Activated naive CD4-positive, alpha-beta T cell treated with anti-CD3 and anti-CD28 coated beads for 36 hours (primary cell): ENCODE measurements around the gene ACSM5. TPM values are rescaled to one million over a fixed set of nuclear protein-coding genes. Genes with fewer than 3 reads are reported as not detected.

Experiments used
- CTCF ChIA-PET: fragments of 350-600 bp; sonication (Branson Sonifier 250); formaldehyde crosslinking; loops from one replicate; lab custom pipeline; 2021; ENCODE audit warnings: antibody characterized with exemption; lab: Charles Lee
- DNase-seq: peaks from one replicate; pipeline ENCODE4 v3.0.0-alpha.2; 2020
- H3K27ac Mint-ChIP-seq: one replicate; pipeline ENCODE4 v1.8.0; 2021; ENCODE audit warnings: mild to moderate bottlenecking, mixed read lengths
- H3K27me3 Mint-ChIP-seq: one replicate; pipeline ENCODE4 v1.8.0; 2021; ENCODE audit warnings: low read depth, mixed read lengths
- H3K36me3 Mint-ChIP-seq: one replicate; pipeline ENCODE4 v1.8.0; 2021; ENCODE audit warnings: low read depth, mixed read lengths
- H3K4me1 Mint-ChIP-seq: one replicate; pipeline ENCODE4 v1.8.0; 2021; ENCODE audit warnings: low read depth, mixed read lengths
- H3K4me3 Mint-ChIP-seq: one replicate; pipeline ENCODE4 v1.8.0; 2021; ENCODE audit warnings: mild to moderate bottlenecking, moderate library complexity, mixed read lengths
- H3K9me3 Mint-ChIP-seq: one replicate; pipeline ENCODE4 v1.8.0; 2021; ENCODE audit warnings: mixed read lengths
- intact Hi-C: fragments of 100-400 bp; cut with micrococcal nuclease; formaldehyde crosslinking; loops from one replicate; pipeline ENCODE4 v1.15.1; 2023
- total RNA-seq, 2 experiments: library from RNA; stranded (reverse); gene quantifications; one replicate each; pipeline ENCODE4 v1.2.3, GENCODE V29; 2021

ACSM5 gene
- total RNA-seq, 2 experiments from 2014 or later, result not detected

DNA sequence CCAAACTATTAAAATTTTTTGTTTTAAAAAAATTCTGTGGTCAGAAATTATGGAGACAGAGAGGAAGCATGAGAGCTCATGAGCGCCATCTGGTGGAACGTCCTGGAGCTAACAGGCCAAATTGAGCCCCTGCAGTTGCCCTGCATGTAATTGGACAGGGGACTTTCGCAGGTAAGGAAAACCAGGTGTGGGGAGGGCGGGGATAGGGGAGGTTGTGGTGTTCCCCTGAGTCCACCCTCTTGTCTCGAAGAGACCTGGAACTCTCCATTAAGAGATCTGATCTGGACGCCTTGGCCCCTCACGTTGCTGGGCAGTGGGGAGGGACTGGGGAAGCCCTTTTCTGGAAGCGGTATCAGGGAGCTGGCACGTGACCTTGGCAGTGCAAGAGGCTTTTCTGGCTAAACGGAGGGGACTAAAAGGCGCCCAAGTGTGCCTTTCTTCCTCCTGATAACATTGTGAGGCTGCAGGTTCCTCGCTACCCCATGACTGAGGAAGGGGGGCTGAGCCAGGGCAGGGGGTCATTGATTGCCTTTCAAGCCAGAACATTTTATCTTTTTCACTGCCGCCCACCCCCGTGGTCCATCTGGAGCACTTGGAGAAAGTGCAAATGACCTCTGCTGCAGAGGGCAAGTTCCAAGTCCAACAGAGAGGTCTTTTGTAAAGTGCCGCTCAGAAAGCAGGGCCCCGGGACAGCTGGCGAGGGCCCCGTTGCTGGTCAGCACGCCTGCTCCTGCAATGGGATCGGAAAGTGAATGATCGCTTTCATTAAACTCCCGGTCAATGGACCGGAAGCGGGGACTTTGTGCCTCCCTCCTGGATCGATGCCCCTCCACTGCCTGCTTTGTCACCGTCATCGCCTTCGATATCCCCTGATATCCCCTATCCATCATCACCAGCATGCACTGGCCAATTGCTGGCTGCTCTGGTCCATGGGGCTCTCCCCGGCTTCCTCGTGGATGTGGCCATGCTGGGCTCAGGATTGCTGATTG lies 23.2 kb upstream of the ACSM5 start:
- Mint-ChIP-seq H3K9me3 (no peaks in the 10 kb centered on the region), H3K4me3 (no peak overlapping the region), H3K27me3 (peaks cover 9% of the 10 kb centered on the region), H3K36me3 (no peaks in the 10 kb centered on the region), H3K4me1 (no peaks in the 10 kb centered on the region), H3K27ac (no peak overlapping the region)
- intact Hi-C loops, result loop anchor here (1.0 to 10.0 kb wide), 3 partner anchors 487 to 831 kb away; partner anchors contain the start of gene VPS35L
- CTCF ChIA-PET, result interaction anchor here (0.6 to 4.0 kb wide), 15 partner anchors 8 to 884 kb away, joined by 3 to 52 read pairs (median 6); no protein-coding TSS in a partner anchor
- DNase-seq, result peak; percentile 75

DNA sequence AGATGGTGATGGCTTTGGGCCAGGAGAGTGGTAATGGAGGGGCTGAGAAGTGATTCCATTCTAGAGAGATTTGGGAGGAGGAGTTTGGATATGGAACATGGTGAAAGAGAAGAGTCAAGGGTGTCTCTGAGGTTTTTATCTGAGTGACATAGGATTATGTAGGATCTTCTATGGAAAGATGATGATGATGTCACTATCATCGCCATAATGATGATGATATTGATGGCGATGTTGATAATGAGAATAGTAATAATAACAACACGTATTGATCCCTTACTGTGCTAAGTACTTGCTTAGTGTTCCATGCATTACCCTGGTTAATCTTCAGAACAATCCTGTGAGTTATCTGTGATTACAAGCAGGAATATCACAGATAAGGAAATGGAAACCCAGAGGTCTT lies 21.4 kb upstream of the ACSM5 start:
- DNase-seq, result no peak
- H3K27ac Mint-ChIP-seq, result no peak overlapping the region
- peaks cover 9% of the 10 kb centered on the region for H3K27me3 Mint-ChIP-seq
- H3K4me3 Mint-ChIP-seq, result no peak overlapping the region
- intact Hi-C loops, result loop anchor here (10.0 kb wide), 2 partner anchors 783 to 833 kb away; partner anchors contain the start of gene VPS35L
- no peaks in the 10 kb centered on the region for H3K36me3 Mint-ChIP-seq
- no peaks in the 10 kb centered on the region for H3K4me1 Mint-ChIP-seq
- H3K9me3 Mint-ChIP-seq, result no peaks in the 10 kb centered on the region
- CTCF ChIA-PET, result no interaction called here

DNA sequence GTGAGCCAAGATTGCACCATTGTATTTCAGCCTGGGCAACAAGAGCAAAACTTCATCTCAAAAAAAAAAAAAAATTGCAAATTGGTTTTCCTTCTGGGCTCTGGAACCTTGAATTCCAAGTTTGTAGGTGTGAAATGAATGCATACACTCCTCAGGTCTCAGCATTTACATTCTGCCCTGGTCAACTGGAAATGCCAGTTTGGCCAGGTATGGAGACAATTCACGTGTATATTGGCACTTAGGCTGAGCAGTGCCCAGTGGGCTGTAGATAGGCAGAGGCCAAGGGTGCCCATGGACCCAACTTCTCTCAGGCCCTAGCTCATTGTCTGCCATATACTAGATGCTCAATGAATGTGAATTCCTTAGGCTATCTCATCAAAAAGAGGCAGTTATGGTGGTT lies 20.5 kb upstream of the ACSM5 start:
- intact Hi-C loops, result loop anchor here (10.0 kb wide), 2 partner anchors 784 to 834 kb away; partner anchors contain the start of gene VPS35L
- DNase-seq, result no peak
- Mint-ChIP-seq H3K4me1 (no peaks in the 10 kb centered on the region), H3K4me3 (no peak overlapping the region), H3K36me3 (no peaks in the 10 kb centered on the region), H3K27me3 (peaks cover 9% of the 10 kb centered on the region), H3K9me3 (no peaks in the 10 kb centered on the region), H3K27ac (no peak overlapping the region)
- CTCF ChIA-PET, result interaction anchor here (1.0 kb wide), 1 partner anchor 481 kb away, joined by 3 read pairs; no protein-coding TSS in a partner anchor

DNA sequence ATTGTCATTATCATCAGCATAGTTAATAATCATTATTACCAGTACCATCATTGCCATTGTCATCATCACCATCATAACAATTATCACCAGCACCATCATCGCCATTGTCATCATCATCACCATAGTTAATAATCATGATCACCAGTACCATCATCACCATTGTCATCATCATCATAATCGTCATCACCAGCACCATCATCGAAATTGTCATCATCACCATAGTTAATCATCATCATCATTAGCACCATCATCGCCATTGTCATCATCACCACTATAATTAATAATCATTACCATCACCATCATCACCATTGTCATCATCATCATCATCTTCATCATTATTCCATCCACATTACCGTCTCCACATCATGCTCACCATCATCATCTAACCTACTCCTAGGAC lies 18.3 kb upstream of the ACSM5 start:
- peaks cover 9% of the 10 kb centered on the region for H3K27me3 Mint-ChIP-seq
- no peak overlapping the region for H3K27ac Mint-ChIP-seq
- intact Hi-C loops, result no loop called here
- CTCF ChIA-PET, result no interaction called here
- H3K9me3 Mint-ChIP-seq, result no peaks in the 10 kb centered on the region
- no peak overlapping the region for H3K4me3 Mint-ChIP-seq
- H3K36me3 Mint-ChIP-seq, result no peaks in the 10 kb centered on the region
- H3K4me1 Mint-ChIP-seq, result no peaks in the 10 kb centered on the region
- no peak for DNase-seq

DNA sequence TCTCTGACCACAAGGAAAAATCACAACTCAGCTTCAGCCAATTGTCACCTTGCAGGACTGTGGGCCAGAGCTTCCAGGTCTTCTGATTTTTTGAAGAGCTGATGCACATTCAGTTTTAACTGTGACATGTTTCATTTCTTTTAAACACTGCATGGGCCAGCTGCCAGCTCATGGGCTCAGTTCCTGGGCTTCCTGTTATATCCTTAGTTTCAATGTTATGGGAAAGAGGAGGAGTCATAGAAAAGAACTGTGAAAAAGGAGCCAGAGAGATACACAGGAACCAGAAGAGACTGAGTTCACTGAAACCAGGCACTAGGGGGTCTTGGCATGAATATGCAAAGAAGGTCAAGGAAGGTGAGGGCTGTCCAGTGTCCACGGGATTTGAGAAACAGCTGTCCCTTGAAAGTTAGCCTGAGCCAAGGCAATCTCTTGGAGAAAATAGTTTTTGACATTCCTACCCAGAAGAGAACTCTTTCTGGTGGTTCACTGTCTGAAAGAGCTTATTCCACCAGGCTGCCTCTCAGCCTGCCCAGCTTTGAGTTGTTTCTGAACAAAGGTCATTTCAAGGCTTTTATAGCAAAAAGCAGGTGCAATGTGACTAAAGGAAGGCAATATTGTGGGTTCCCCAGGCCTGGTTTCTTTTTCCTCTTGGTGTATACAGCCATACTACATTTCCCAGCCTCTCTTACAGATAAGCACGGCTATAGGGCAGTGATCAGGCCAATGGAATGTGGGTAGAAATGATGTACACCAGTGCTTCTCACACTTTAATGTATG lies 15.3 kb upstream of the ACSM5 start:
- no peak overlapping the region for H3K4me3 Mint-ChIP-seq
- intact Hi-C loops, result no loop called here
- no peak for DNase-seq
- no peaks in the 10 kb centered on the region for H3K9me3 Mint-ChIP-seq
- no peak overlapping the region for H3K27ac Mint-ChIP-seq
- no peaks in the 10 kb centered on the region for H3K36me3 Mint-ChIP-seq
- H3K4me1 Mint-ChIP-seq, result no peaks in the 10 kb centered on the region
- H3K27me3 Mint-ChIP-seq, result no peaks in the 10 kb centered on the region
- CTCF ChIA-PET, result interaction anchor here (3.4 kb wide), 1 partner anchor 9 kb away, joined by 23 read pairs; no protein-coding TSS in a partner anchor

DNA sequence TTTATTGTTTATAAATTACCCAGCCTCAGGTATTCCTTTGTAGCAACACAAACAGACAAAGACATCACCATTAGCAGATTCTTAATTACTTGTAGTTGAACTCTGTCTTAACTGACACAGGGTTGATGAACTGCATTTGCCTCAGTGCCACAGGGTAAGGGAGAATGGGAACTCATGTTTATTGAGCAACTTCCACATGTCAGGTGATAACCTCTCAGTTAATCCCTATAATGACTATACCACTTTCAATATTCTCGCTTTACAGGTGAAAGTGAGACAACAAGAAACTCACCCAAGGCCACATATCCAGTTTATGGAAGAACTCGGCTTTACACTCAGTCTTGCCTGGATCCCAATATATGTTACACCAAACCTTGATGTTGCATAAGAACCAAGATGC lies 13.4 kb upstream of the ACSM5 start:
- DNase-seq, result no peak
- Mint-ChIP-seq H3K4me1 (no peaks in the 10 kb centered on the region), H3K27me3 (no peaks in the 10 kb centered on the region), H3K4me3 (no peak overlapping the region), H3K36me3 (no peaks in the 10 kb centered on the region), H3K9me3 (no peaks in the 10 kb centered on the region), H3K27ac (no peak overlapping the region)
- CTCF ChIA-PET, result interaction anchor here (3.4 kb wide), 1 partner anchor 11 kb away, joined by 23 read pairs; no protein-coding TSS in a partner anchor
- intact Hi-C loops, result no loop called here

DNA sequence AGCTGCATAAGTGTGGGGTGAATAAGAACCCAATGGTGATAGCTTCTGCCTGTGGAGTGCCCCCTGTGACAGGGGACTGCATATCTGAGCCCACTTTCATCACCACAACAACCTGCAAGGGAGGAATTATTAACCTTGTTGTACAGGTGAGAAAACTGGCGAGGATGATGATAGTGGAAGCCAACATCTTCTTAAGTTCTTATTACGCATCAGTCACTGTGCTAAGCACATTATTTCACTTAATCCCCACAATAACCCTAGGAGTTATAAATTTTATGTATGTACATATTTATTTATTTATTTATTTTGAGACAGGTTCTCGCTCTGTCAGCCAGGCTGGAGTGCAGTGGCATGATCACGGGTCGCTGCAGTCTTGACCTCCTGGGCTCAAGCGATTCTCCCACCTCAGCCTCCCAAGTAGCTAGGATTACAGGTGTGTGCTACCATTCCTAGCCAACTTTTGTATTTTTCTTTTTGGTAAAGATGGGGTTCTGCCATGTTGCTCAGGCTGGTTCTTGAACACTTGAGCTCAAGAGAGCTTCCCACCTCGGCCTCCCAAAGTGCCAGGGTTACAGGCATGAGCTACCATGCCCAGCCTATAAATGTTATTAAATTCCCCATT lies 12.4 kb upstream of the ACSM5 start:
- H3K27me3 Mint-ChIP-seq, result no peaks in the 10 kb centered on the region
- no peaks in the 10 kb centered on the region for H3K4me1 Mint-ChIP-seq
- H3K27ac Mint-ChIP-seq, result no peak overlapping the region
- CTCF ChIA-PET, result no interaction called here
- no peak for DNase-seq
- H3K36me3 Mint-ChIP-seq, result no peaks in the 10 kb centered on the region
- intact Hi-C loops, result no loop called here
- H3K9me3 Mint-ChIP-seq, result no peaks in the 10 kb centered on the region
- no peak overlapping the region for H3K4me3 Mint-ChIP-seq

DNA sequence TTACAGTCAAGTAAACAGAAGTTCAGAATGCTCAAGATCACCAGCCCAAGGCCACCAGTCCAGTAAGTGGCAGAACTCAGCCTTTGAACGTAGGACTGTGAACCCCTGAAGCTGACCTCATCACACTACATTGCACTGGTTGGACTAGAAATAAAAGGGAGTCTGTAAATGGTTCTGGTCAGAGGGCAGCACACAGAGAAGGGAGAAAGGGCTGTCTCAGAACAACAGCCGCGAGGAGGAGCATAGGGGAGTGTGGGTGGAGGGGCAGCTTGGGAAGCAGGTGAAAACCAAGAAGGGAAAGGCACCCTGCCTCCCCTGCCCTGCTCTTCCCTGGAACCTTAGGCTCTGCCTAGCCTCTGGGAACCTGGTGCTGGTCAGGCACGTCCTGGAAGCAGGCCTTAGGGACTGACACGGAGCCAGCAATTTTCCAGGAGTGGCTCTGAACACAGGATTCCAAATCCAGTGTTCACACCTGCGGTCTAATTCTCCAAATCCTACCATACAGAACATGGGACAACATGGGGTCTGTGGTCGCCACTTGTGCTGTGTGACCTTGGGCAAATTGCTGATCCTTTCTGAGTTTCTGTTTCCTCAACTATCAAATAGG lies 11.8 kb upstream of the ACSM5 start:
- CTCF ChIA-PET, result no interaction called here
- Mint-ChIP-seq H3K9me3 (no peaks in the 10 kb centered on the region), H3K4me3 (no peak overlapping the region), H3K36me3 (no peaks in the 10 kb centered on the region), H3K27ac (no peak overlapping the region), H3K4me1 (no peaks in the 10 kb centered on the region), H3K27me3 (no peaks in the 10 kb centered on the region)
- DNase-seq, result no peak
- intact Hi-C loops, result no loop called here

DNA sequence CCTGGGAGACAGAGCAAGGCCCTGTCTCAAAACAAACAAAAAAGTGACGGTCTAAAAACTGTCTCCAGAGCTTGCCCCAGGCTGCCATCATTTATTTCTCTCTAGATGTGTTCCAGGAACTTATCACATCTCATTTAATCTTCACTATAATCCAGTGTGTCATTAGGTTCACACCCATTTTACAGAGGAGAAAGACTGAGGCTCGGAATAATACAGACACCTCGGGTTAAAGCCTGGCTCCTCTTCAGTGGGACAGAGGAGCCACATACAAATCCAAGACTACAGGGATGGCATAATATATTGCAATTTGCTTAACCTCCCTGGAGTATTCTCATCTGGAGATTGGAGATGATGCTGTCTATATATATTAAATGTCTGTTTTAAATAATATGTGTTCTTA lies 10.7 kb upstream of the ACSM5 start:
- CTCF ChIA-PET, result no interaction called here
- no peak overlapping the region for H3K27ac Mint-ChIP-seq
- H3K9me3 Mint-ChIP-seq, result no peaks in the 10 kb centered on the region
- no peak overlapping the region for H3K4me3 Mint-ChIP-seq
- no peaks in the 10 kb centered on the region for H3K27me3 Mint-ChIP-seq
- intact Hi-C loops, result no loop called here
- H3K4me1 Mint-ChIP-seq, result no peaks in the 10 kb centered on the region
- DNase-seq, result no peak
- H3K36me3 Mint-ChIP-seq, result no peaks in the 10 kb centered on the region

DNA sequence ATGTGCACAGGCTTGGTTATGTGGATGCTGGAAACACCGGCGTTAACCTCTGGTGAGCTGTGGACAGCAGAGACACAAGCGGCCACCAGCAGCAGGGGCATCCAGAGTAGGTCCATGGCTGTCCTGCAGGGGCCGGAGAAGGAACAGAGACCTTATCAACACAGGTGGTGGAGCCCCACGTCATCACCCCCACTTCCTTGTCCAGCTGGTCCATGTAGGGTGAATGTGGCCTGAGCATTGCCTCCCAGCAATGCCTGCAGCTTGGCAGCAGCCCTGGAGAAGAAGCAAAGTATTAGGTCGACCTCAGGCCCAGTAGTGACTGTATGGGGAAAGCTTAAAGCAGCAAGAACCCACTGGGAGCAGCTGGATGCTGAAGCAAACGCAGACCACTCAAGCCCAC lies 10.1 kb upstream of the ACSM5 start:
- Mint-ChIP-seq H3K36me3 (no peaks in the 10 kb centered on the region), H3K27me3 (no peaks in the 10 kb centered on the region), H3K4me3 (no peak overlapping the region), H3K27ac (no peak overlapping the region), H3K9me3 (no peaks in the 10 kb centered on the region), H3K4me1 (no peaks in the 10 kb centered on the region)
- intact Hi-C loops, result no loop called here
- CTCF ChIA-PET, result no interaction called here
- no peak for DNase-seq

DNA sequence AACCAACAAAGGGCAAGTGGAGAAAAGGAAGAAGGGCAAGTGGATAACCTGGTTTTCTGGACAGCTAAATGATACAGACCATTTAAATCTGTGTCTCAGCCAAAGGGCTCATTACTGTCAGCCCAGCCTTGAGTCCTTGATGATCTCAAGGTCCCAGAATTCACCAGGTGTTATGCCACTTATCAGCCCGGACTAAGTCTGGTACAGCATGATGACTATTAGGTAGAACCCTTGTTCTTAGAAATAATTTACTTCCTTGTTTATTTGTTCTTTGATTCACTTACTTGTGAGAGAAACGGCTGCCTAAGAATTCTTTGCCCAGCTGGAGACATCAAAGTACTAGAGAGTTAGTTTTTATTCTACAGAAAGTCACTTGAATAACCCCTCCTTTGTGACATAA lies 8.3 kb upstream of the ACSM5 start:
- H3K4me3 Mint-ChIP-seq, result no peak overlapping the region
- H3K27me3 Mint-ChIP-seq, result no peaks in the 10 kb centered on the region
- no peaks in the 10 kb centered on the region for H3K4me1 Mint-ChIP-seq
- intact Hi-C loops, result no loop called here
- CTCF ChIA-PET, result no interaction called here
- H3K27ac Mint-ChIP-seq, result no peak overlapping the region
- no peaks in the 10 kb centered on the region for H3K36me3 Mint-ChIP-seq
- H3K9me3 Mint-ChIP-seq, result no peaks in the 10 kb centered on the region
- DNase-seq, result no peak
